Naive thymus-derived CD8-positive, alpha-beta T cell (primary cell): ENCODE results near the gene PAH. TPM values are rescaled to one million over a fixed set of nuclear protein-coding genes. Genes with fewer than 3 reads are reported as not detected.

ENCODE experiments used
- ATAC-seq, 2 donors: fragments of 150-1000 bp; cut with Tn5 transposase in 1 of 2; sonication (Bioruptor Pico), chemical (Tn5 transposase) in 1 of 2; 1 replicate in 1 of 2; 2 replicates in 1 of 2; pipeline ENCODE4 v1.10.0; 2021; ENCODE audit warnings: mild to moderate bottlenecking in 2 of 2, moderate library complexity in 2 of 2
- POLR2A ChIA-PET: fragments of 350-600 bp; sonication (Branson Sonifier 250); formaldehyde crosslinking; loops from one replicate; lab custom pipeline; 2021; ENCODE audit warnings: antibody characterized with exemption; lab: Charles Lee
- DNase-seq, 10 donors: peaks; one replicate each; pipeline versions ENCODE4 v3.0.0 to v3.0.0-alpha.2; 2020 to 2022
- H3K27ac Mint-ChIP-seq, 10 donors: one replicate each; pipeline ENCODE4 v1.8.0; 2020 to 2022; ENCODE audit warnings: mild to moderate bottlenecking in 10 of 10, mixed read lengths in 10 of 10, moderate library complexity in 4 of 10, inconsistent platforms in 1 of 10
- H3K27me3 Mint-ChIP-seq, 5 donors: one replicate each; pipeline ENCODE4 v1.8.0; 2021 to 2022; ENCODE audit warnings: mixed read lengths in 5 of 5
- H3K36me3 Mint-ChIP-seq, 3 donors: one replicate each; pipeline ENCODE4 v1.8.0; 2020 to 2022; ENCODE audit warnings: mixed read lengths in 3 of 3, mild to moderate bottlenecking in 2 of 3, inconsistent platforms in 1 of 3
- H3K4me1 Mint-ChIP-seq, 4 donors: one replicate each; pipeline ENCODE4 v1.8.0; 2021 to 2022; ENCODE audit warnings: mixed read lengths in 4 of 4
- H3K4me3 Mint-ChIP-seq, 10 donors: one replicate each; pipeline ENCODE4 v1.8.0; 2020 to 2022; ENCODE audit warnings: mild to moderate bottlenecking in 10 of 10, mixed read lengths in 10 of 10, moderate library complexity in 6 of 10, inconsistent platforms in 1 of 10
- H3K9me3 Mint-ChIP-seq, 9 donors: one replicate each; pipeline ENCODE4 v1.8.0; 2020 to 2022; ENCODE audit warnings: mixed read lengths in 9 of 9, mild to moderate bottlenecking in 3 of 9, inconsistent platforms in 1 of 9, moderate library complexity in 1 of 9
- polyA plus RNA-seq, 3 donors: library from polyadenylated mRNA; unstranded; fragments of 300-500 nt; fragmentation: Illumina TruSeq; gene quantifications; one replicate each; pipeline ENCODE4 v1.2.3, GENCODE V29; 2021
- total RNA-seq, 8 experiments: library from RNA in 2 of 8; stranded (reverse) in 2 of 8; gene quantifications; one replicate each; pipeline ENCODE4 v1.2.3 and lab custom pipeline; 2021 to 2026

PAH gene
- total and polyA plus RNA-seq, 5 experiments from 2014 or later = 0.25 TPM; not detected in 4

- DNase-seq (no peak), ATAC-seq (no peak)
- no peaks in the 10 kb centered on the region for H3K36me3 Mint-ChIP-seq
- H3K4me3 Mint-ChIP-seq = no peak overlapping the region
- POLR2A ChIA-PET = interaction anchor here (0.6 kb wide), 1 partner anchor 13 kb away, joined by 3 read pairs; no protein-coding TSS in a partner anchor
- H3K27me3 Mint-ChIP-seq = peaks cover 0 to 18% (median 6%) of the 10 kb centered on the region in 5 donors
- no peaks in the 10 kb centered on the region for H3K4me1 Mint-ChIP-seq
- H3K9me3 Mint-ChIP-seq = no peaks in the 10 kb centered on the region
- no peak overlapping the region for H3K27ac Mint-ChIP-seq
Observed at GRCh38 chr12:102910792-102911191, 6.3 kb downstream of the PAH start.

GRCh38 chr12:102910137-102910536 lies 6.9 kb downstream of the PAH start:
- Mint-ChIP-seq H3K9me3 (no peaks in the 10 kb centered on the region), H3K27ac (no peak overlapping the region), H3K27me3 (peaks cover 0 to 17% (median 6%) of the 10 kb centered on the region in 5 donors), H3K4me1 (no peaks in the 10 kb centered on the region), H3K36me3 (no peaks in the 10 kb centered on the region), H3K4me3 (no peak overlapping the region)
- no peak for ATAC-seq
- no peak for DNase-seq
- POLR2A ChIA-PET = no interaction called here

- Mint-ChIP-seq H3K4me1 (no peaks in the 10 kb centered on the region), H3K36me3 (no peaks in the 10 kb centered on the region), H3K27me3 (peaks cover 0 to 13% (median 8%) of the 10 kb centered on the region in 5 donors), H3K27ac (no peak overlapping the region), H3K9me3 (no peaks in the 10 kb centered on the region), H3K4me3 (no peak overlapping the region)
- DNase-seq (no peak), ATAC-seq (no peak)
- POLR2A ChIA-PET = no interaction called here
Observed at GRCh38 chr12:102907918-102908317, 9.1 kb downstream of the PAH start.

- ATAC-seq = no peak
Observed at GRCh38 chr12:102905229-102905628, 11.8 kb downstream of the PAH start.

DNA sequence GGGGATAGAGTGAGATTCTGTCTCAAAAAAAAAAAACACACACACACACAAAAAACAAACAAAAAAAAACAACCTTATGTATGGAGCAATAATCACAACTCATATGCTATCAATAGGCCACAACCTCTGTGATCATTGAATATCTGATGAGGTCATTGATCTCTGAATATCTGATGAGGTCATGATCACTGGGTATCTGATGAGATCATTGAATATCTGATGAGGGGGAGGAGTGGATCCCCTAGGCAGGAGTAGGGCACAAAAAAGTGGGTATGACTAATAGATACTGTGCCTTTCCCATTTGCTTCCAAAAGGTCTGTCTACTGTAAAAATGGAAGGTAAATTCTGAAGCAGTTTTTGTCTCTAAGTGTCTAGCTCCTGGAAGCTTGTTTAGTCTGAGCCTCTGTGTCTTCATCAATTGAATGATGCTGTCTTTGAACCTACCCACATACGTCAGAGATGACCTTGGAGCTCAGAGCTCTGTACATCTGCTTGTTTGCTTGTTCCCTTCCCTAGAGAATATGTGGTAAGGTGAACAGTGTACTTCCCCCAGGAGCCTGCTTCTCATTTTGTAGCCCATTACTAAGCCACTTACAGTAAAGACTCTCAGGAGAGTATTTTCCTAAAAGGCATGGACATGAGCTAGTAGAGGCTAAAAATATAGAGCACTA lies 13.6 kb downstream of the PAH start:
- Mint-ChIP-seq H3K4me3 (no peak overlapping the region), H3K27ac (no peak overlapping the region), H3K36me3 (no peaks in the 10 kb centered on the region), H3K9me3 (no peaks in the 10 kb centered on the region), H3K27me3 (peaks cover 0 to 25% (median 2%) of the 10 kb centered on the region in 5 donors), H3K4me1 (no peaks in the 10 kb centered on the region)
- DNase-seq = no peak
- no peak for ATAC-seq
- POLR2A ChIA-PET = no interaction called here

More at GRCh38 chr12:102905229-102905628, 11.8 kb downstream of the PAH start:
- H3K27me3 Mint-ChIP-seq = peaks cover 0 to 17% (median 2%) of the 10 kb centered on the region in 5 donors
- H3K4me1 Mint-ChIP-seq = no peaks in the 10 kb centered on the region
- no peaks in the 10 kb centered on the region for H3K36me3 Mint-ChIP-seq
- POLR2A ChIA-PET = no interaction called here
- no peaks in the 10 kb centered on the region for H3K9me3 Mint-ChIP-seq
- no peak for DNase-seq
- no peak overlapping the region for H3K27ac Mint-ChIP-seq
- H3K4me3 Mint-ChIP-seq = no peak overlapping the region

DNA sequence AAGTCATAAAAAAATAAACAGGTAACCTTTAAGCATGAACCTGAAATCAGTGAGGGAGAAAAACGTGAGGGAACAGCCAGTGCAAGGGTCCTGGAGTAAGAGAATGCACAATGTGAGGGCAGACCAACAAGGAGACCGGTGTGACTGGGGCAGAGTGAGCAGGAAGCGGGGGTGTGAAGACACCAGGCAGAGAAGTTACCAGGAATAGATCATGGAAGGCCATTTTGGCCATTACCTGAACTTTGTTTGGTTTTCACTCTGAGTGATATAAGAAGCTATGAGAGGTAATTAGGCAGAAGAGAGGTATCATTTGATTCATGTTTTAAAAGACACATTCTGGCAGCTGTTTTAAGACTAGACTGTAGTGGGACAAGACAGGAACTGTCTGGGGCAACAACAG lies 15.0 kb downstream of the PAH start:
- peaks cover 0 to 25% (median 2%) of the 10 kb centered on the region in 5 donors for H3K27me3 Mint-ChIP-seq
- no peaks in the 10 kb centered on the region for H3K9me3 Mint-ChIP-seq
- H3K4me3 Mint-ChIP-seq = no peak overlapping the region
- POLR2A ChIA-PET = no interaction called here
- H3K27ac Mint-ChIP-seq = no peak overlapping the region
- H3K4me1 Mint-ChIP-seq = no peaks in the 10 kb centered on the region
- ATAC-seq (no peak), DNase-seq (no peak)
- H3K36me3 Mint-ChIP-seq = no peaks in the 10 kb centered on the region

DNA sequence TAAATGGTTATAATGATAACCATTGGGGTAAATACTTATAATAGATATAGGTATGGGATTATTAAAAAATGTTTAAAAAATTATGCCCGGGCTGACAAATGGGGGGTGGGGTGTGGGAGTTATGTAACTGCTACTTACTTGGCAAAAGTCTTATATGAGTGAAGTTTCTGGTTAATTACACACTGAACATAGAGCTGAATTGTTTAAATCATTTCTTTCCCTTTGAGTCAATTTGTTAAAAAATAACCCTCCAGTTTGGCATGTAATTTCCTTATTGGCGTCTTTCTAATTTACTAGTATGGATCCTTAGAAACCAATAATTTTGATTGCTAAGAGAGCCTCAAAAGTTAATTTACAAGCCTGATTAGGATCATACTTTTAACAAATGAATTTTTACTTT lies 16.7 kb downstream of the PAH start:
- Mint-ChIP-seq H3K27ac (no peak overlapping the region), H3K4me3 (no peak overlapping the region), H3K27me3 (peaks cover 0 to 28% (median 4%) of the 10 kb centered on the region in 5 donors), H3K4me1 (no peaks in the 10 kb centered on the region), H3K9me3 (no peaks in the 10 kb centered on the region), H3K36me3 (no peaks in the 10 kb centered on the region)
- ATAC-seq = no peak
- DNase-seq = no peak
- POLR2A ChIA-PET = no interaction called here

DNA sequence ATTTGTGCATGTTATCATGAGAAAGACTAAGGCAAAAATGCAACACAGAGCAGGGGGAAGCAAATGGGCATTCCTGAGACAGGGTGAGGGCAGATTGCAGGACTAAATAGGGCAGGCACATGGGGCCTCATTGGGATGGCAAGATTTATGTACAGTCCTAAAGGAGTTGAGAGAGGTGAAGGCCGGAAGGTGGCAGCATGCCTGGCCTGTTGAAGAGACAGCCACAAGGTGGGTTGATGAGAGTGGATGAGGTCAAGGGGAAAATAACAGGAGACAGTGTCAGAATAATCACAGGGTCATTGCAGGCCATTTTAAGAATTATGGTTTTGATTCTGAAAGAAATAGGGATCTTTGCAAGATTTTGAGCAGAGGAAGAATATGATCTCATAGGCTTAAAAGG lies 21.0 kb downstream of the PAH start:
- POLR2A ChIA-PET = no interaction called here
- Mint-ChIP-seq H3K4me3 (no peak overlapping the region), H3K27me3 (peaks cover 0 to 18% (median 3%) of the 10 kb centered on the region in 5 donors), H3K4me1 (no peaks in the 10 kb centered on the region), H3K9me3 (no peaks in the 10 kb centered on the region), H3K27ac (no peak overlapping the region), H3K36me3 (no peaks in the 10 kb centered on the region)
- ATAC-seq (no peak), DNase-seq (no peak)

DNA sequence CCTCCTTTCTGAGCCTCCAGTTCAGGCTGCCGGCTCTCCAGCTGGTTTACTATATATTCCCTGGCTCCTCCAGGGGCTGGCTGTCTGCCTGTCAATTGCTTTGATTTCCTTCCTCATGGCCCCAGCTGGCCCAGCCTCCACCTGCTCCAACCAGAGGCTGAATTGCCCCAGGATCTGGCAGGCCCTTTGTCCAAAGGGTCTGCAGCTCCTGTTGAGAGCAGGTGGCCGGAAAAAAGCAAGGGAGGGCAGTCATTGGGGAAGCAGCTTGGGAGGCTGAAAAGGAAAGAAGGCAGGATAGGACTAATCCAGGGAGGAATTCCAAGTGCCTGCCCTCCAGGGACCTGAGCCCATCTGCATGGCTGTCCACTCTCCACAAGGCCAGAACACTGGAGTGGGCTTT lies 25.3 kb downstream of the PAH start:
- H3K36me3 Mint-ChIP-seq = no peaks in the 10 kb centered on the region
- no peaks in the 10 kb centered on the region for H3K4me1 Mint-ChIP-seq
- DNase-seq = no peak
- H3K9me3 Mint-ChIP-seq = no peaks in the 10 kb centered on the region
- POLR2A ChIA-PET = no interaction called here
- ATAC-seq = no peak
- H3K27me3 Mint-ChIP-seq = peaks cover 4 to 21% (median 7%) of the 10 kb centered on the region in 5 donors
- no peak overlapping the region for H3K4me3 Mint-ChIP-seq
- no peak overlapping the region for H3K27ac Mint-ChIP-seq

GRCh38 chr12:102888511-102888910 lies 28.5 kb downstream of the PAH start:
- Mint-ChIP-seq H3K27me3 (peaks cover 5 to 17% (median 9%) of the 10 kb centered on the region in 5 donors), H3K27ac (no peak overlapping the region), H3K36me3 (no peaks in the 10 kb centered on the region), H3K4me3 (no peak overlapping the region), H3K9me3 (no peaks in the 10 kb centered on the region), H3K4me1 (no peaks in the 10 kb centered on the region)
- no peak for ATAC-seq
- POLR2A ChIA-PET = no interaction called here
- DNase-seq = no peak

DNA sequence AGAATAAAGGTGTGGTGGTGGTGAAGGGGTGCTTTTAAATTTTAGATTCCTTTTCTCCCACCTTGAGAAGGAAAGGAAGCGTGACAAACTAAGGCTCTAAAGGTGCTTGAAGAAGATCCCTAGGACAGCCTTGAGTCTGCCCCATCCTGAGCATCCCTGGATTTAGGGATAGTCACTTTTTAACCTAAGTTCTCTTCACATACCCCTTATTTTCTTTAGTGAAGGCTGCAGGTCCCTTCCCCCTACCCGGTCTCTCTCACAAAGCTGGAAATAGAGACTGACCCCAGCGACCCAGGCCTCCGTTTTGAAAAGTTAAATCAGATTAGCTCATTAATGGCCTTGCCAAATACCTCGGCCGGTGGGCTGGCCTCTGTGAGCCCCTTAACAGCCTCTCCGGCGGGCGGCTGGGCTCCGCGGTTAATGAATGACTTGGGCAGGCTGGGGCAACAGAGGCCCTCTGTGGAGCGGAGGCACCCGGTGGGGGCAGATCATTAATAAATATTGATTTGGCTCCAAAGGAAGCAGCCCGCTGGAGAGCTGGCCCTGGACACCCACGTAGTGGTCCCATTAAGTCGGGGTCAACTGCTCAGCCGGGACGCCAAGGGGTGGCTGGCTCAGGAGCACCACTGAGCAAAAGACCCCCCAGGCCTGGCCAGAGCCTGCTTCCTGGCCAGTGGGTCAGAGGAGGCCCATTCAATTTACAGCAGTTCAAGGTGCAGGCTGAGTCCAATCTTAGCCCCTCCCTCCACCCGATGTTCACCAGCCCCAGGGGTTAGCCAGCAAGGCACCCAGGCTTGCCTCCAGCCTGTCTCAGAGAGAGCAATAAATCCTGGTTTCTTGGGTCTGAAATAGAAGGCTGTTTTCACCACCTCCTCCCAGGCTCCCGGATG lies 31.8 kb downstream of the PAH start:
- POLR2A ChIA-PET = no interaction called here
- no peak for DNase-seq
- no peak for ATAC-seq

GRCh38 chr12:102883204-102883799 lies 33.7 kb downstream of the PAH start:
- Mint-ChIP-seq H3K9me3 (no peaks in the 10 kb centered on the region), H3K36me3 (no peaks in the 10 kb centered on the region), H3K4me3 (no peak overlapping the region)

More for the DNA sequence above, 31.8 kb downstream of the PAH start:
- Mint-ChIP-seq H3K36me3 (no peaks in the 10 kb centered on the region), H3K27me3 (peaks cover 17 to 34% (median 22%) of the 10 kb centered on the region in 5 donors), H3K27ac (no peak overlapping the region), H3K9me3 (no peaks in the 10 kb centered on the region), H3K4me1 (no peaks in the 10 kb centered on the region), H3K4me3 (no peak overlapping the region)

GRCh38 chr12:102880783-102881182 lies 36.3 kb downstream of the PAH start:
- Mint-ChIP-seq H3K9me3 (no peaks in the 10 kb centered on the region), H3K36me3 (no peaks in the 10 kb centered on the region)
- POLR2A ChIA-PET = no interaction called here

More at GRCh38 chr12:102883204-102883799, 33.7 kb downstream of the PAH start:
- DNase-seq (peak; percentile 2 to 66 (median 20)), ATAC-seq (peak in 1 of 2 donors; percentile 44)
- Mint-ChIP-seq H3K27me3 (peaks cover 17 to 35% (median 23%) of the 10 kb centered on the region in 5 donors), H3K27ac (no peak overlapping the region), H3K4me1 (peaks cover 0 to 4% (median 2%) of the 10 kb centered on the region in 4 donors)
- POLR2A ChIA-PET = no interaction called here

More at GRCh38 chr12:102880783-102881182, 36.3 kb downstream of the PAH start:
- no peak for ATAC-seq
- no peak for DNase-seq
- Mint-ChIP-seq H3K27ac (no peak overlapping the region), H3K4me1 (peaks cover 0 to 4% (median 2%) of the 10 kb centered on the region in 4 donors), H3K4me3 (no peak overlapping the region), H3K27me3 (peaks cover 15 to 34% (median 22%) of the 10 kb centered on the region in 5 donors)
